A549 (cell line): ENCODE measurements around the gene SUMO3.

Experiments used
- CTCF ChIP-seq: fragments of >200 bp; sonication (Bioruptor Twin); formaldehyde crosslinking; IDR thresholded peaks from 3 replicates; pipeline ENCODE4 v1.5.1; 2016
- E2F6 ChIP-seq: IDR thresholded peaks from 2 replicates; pipeline ENCODE4 v1.6.1; 2012; ENCODE audit warnings: low read depth, borderline replicate concordance
- ELK1 ChIP-seq: fragments of 150-350 bp; IDR thresholded peaks from 2 replicates; pipeline ENCODE4 v1.6.1; 2014; ENCODE audit warnings: low read depth, mild to moderate bottlenecking, low read length
- EP300 ChIP-seq, 2 experiments: fragments of >200 bp; sonication (Bioruptor Twin); formaldehyde crosslinking; IDR thresholded peaks; 2 replicates in 1 of 2; 3 replicates in 1 of 2; pipeline ENCODE4 v1.6.1; 2016 to 2017
- ESRRA ChIP-seq: fragments of 150-350 bp; IDR thresholded peaks from 2 replicates; pipeline ENCODE4 v1.6.1; 2014; ENCODE audit warnings: mild to moderate bottlenecking, low read length, borderline replicate concordance
- FOXS1 ChIP-seq: fragments of 250-450 bp; sonication (Bioruptor Pico); IDR thresholded peaks from 2 replicates; pipeline ENCODE4 v1.5.0; 2020; ENCODE audit warnings: mild to moderate bottlenecking, moderate library complexity
- HDAC2 ChIP-seq: fragments of 200-600 bp; sonication (generic); IDR thresholded peaks from 2 replicates; pipeline ENCODE4 v1.6.1; 2016
- HMGXB4 ChIP-seq: fragments of 250-450 bp; sonication (Bioruptor Pico); IDR thresholded peaks from 2 replicates; pipeline ENCODE4 v1.5.0; 2021; ENCODE audit warnings: mild to moderate bottlenecking, moderate library complexity, borderline replicate concordance
- JUN ChIP-seq, 2 experiments: fragments of >200 bp; sonication (Bioruptor Twin); formaldehyde crosslinking; IDR thresholded peaks; 2 replicates in 1 of 2; 3 replicates in 1 of 2; pipeline ENCODE4 v1.6.1; 2016 to 2017
- NPAS2 ChIP-seq: fragments of 250-450 bp; sonication (Bioruptor Pico); IDR thresholded peaks from 2 replicates; pipeline ENCODE4 v1.8.0; 2022; ENCODE audit warnings: mild to moderate bottlenecking, moderate library complexity, borderline replicate concordance
- NR3C1 ChIP-seq: fragments of >200 bp; sonication (Bioruptor Twin); formaldehyde crosslinking; IDR thresholded peaks from 3 replicates; pipeline ENCODE4 v1.6.1; 2017
- POLR2A ChIP-seq: IDR thresholded peaks from 2 replicates; pipeline ENCODE4 v1.6.1; 2012; ENCODE audit warnings: mild to moderate bottlenecking, low read length
- REST ChIP-seq: fragments of 200-600 bp; sonication (generic); IDR thresholded peaks from 2 replicates; pipeline ENCODE4 v1.6.1; 2016; ENCODE audit warnings: antibody characterized with exemption, mild to moderate bottlenecking, moderate library complexity
- USF2 ChIP-seq: fragments of 450-650 bp; IDR thresholded peaks from 2 replicates; pipeline ENCODE4 v1.6.1; 2014; ENCODE audit warnings: antibody characterized with exemption

GRCh38 chr21:44844256-44844655 is 26.4 kb upstream of the SUMO3 start:
- TF ChIP-seq CTCF (no peak), ELK1 (no peak), ESRRA (no peak), HDAC2 (no peak), NPAS2 (CRISPR knock-in tag) (no peak), EP300 (IDR thresholded peaks at IDR 0.05) (no peak), HMGXB4 (CRISPR knock-in tag) (no peak), JUN (IDR thresholded peaks at IDR 0.05) (no peak), USF2 (no peak), E2F6 (no peak), REST (no peak), FOXS1 (CRISPR knock-in tag) (no peak), POLR2A (no peak), NR3C1 (no peak)
